Amniotic epithelial cell (primary cell): Measurements from ENCODE around the gene DUSP28.
"Not testable (repeated sequence)": the region's sequence is repeated elsewhere in the genome, so short reads cannot be mapped to it uniquely, and the experiment has no call there.

Experiments
- DNase-seq: peaks from one replicate; pipeline ENCODE4 v3.0.0-alpha.2; 2010; ENCODE audit warnings: low read depth

The DUSP28 gene

DNA sequence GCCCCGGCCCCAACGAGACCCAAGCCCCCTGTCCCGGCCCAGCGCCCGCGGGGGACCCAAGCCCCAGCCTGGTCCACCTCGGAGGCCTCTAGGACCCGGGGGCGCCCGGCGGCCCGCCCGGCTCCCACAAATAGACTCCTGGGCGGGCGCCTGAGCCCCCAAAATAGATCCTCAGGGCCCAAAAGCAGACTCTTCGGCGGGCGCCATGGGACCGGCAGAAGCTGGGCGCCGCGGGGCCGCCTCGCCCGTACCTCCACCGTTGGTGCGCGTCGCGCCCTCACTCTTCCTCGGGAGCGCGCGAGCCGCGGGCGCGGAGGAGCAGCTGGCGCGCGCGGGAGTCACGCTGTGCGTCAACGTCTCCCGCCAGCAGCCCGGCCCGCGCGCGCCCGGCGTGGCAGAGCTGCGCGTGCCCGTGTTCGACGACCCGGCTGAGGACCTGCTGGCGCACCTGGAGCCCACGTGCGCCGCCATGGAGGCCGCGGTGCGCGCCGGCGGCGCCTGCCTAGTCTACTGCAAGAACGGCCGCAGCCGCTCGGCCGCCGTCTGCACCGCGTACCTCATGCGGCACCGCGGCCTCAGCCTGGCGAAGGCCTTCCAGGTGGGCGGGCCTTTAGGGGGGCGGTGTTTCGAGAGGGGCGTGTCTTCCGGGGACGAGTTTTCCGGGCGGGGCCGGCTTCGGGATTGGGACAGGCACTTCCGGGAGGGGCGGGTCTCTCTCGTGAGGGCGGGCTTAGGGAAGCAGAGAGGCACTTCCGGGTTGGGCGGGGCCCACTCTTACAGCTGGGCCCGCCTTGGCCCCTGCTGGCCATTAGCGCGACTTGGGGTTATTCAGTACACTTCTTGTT is 545 bp downstream of the DUSP28 start:
- DNase-seq: peak; percentile 95

GRCh38 chr2:240561325-240561971 is 1.3 kb downstream of the DUSP28 start:
- DNase-seq: peak; percentile 89

DNA sequence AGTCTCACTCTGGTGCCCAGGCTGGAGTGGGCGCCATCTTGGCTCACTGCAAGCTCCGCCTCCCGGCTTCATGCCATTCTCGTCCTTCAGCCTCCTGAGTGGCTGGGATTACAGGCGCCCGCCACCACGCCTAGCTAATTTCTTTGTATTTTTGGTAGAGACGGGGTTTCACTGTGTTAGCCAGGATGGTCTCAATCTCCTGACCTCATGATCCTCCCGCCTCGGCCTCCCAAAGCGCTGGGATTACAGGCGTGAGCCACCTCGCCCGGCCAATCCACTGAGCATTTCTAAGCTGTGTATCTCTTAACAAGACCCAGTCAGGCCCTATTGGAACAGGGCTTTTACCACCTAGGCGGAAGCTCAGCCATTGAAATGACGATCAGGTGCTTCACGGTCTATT is 3.1 kb downstream of the DUSP28 start:
- not testable (repeated sequence) for DNase-seq

GRCh38 chr2:240563951-240564560 is 3.9 kb downstream of the DUSP28 start:
- DNase-seq: peak; percentile 29

DNA sequence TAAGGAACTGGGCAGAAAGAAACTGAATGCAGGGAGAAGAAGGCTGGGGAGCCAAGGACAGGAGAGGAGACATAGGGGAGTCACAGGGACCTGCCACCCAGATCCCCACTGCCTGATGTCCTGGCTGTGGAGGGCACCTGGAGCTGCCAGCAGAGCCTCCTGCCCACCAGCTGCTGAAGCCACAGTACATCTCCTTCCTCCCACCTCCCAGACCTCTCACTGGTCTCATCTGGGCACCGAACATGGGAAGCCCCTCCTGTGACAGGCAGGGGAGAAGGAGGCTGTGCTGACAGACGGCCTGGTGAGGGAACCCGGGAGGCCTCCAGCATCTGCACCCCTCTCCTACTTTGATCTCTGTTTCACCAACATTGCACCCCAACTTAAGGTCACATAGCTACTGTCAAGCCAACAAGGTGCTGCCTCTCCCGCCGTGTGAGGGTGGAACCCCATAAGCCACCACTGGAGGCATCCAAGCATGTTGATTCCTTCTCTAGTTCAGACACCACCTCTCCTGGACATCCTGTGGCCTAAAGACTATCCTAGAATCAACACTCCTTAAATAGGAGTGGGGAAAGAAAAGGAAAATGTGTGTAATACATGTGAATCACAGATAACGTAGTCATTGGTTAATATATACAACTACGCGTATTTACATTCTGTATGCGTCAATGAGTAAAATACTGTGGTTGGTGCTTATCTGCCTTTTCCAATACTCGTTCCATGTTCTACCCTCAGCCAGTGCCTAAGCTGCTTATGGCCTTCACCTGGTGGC is 4.6 kb downstream of the DUSP28 start:
- DNase-seq: peak; percentile 87

GRCh38 chr2:240565333-240566202 is 5.4 kb downstream of the DUSP28 start:
- peak; percentile 92 for DNase-seq

DNA sequence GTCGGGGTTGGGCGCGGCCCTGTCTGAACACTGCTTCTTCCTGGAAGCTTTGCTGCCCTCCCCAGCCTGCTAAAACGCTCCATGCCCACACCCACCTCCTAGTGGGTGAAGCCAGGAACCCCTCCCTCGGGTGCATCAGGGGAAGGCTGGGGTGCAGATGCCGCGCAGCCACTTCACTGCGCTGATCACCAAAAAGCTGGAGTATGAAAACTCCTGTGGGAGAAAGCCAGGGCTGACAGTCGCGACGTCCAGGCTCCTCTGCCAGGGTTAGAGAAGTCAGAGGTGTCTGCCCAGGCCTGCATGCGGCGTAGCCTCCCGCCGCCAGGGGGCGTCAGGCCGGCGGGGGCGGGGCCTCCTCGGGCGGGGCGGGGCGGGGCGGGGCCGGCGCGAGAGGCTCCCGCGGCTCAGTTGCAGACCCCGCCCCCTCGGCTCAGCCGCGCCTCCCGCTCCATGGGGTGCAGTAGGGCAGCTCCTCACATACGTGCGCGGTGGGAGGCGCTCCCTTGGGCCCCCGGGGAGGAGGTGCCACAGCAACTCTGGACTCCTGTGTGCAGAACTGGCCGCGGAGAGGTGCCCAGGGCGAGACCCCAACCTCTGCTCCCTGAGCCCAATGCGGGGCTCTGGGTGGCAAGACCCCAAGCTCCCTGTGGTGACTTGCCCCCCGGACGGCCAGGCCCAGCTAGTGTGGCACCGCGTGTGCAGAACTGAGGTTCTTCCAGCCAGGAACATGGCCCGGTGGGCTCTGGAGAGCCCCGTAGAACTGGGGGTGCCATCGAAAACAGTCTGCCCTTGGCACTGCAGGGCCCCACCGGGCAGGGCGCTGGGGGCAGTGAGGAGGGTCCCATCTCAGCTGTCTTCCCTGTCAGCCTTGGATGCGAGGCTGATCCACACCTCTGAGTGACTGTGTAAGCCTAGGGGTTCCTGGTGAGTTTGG is 6.3 kb downstream of the DUSP28 start:
- DNase-seq: peak; percentile 80

DNA sequence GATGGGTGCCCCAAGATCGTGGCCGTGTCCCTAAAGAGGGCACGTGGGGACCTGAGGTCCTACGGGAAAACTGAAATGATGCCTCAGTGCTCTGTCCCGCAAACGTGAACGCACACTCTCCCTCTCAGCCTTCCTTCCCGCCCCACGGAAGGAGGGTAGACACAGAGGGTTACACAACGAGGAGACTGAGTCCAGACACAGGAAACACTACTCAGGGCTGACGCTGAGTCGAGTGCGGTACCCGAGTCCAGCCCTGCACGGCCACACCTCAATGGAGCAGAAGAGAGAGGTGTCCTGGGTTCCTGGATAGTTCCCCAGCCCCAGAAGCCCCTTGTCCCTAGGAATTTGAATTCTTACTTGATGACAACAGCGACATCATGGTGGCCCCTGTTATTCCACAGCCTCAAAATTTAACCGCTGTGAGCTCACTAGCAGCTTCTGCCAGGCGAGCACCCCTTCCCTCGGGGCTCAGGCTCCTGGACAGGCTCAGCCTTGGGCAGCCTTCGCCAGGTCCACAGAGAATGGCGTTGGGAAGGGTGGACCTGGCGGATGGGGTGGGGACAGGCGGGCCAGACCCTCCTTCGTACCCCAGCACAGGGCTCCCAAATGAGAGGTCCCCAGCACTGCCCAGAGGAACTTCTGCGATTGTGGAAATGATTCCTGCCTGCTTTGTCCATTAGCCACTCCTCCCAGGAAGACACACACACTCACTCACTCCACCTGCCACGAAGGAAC is 7.1 kb downstream of the DUSP28 start:
- DNase-seq: peak; percentile 25

GRCh38 chr2:240567872-240568677 is 7.9 kb downstream of the DUSP28 start, which contains the start of gene RNPEPL1:
TSS of gene RNPEPL1 (plus strand) at chr2:240568484. CDS start at chr2:240568587, 103 bp downstream.
- no peak for DNase-seq

GRCh38 chr2:240568678-240569522 is 8.7 kb downstream of the DUSP28 start:
- peak; percentile 57 for DNase-seq

- no peak for DNase-seq
These were observed 9.4 kb downstream of the DUSP28 start for GRCh38 chr2:240569523-240569997.

GRCh38 chr2:240569998-240570530 is 9.9 kb downstream of the DUSP28 start:
- no peak for DNase-seq

GRCh38 chr2:240570531-240571313 is 10.6 kb downstream of the DUSP28 start:
- no peak for DNase-seq

- no peak for DNase-seq
These were observed 11.3 kb downstream of the DUSP28 start for GRCh38 chr2:240571314-240571973.

- DNase-seq: no peak
These were observed 12.2 kb downstream of the DUSP28 start for GRCh38 chr2:240572141-240573031.
